ENCODE measurements around the gene RTP2.

Gene RTP2

GRCh38 chr3:187719628-187720336, 17.4 kb upstream of the RTP2 start:
- TF ChIP-seq EGR1 (IDR thresholded peaks at IDR 0.05) = no peak
- peak; percentile 59 for TF ChIP-seq MAX (IDR thresholded peaks at IDR 0.05)

- TF ChIP-seq ZBTB7A (IDR thresholded peaks at IDR 0.05; ENCODE audit: low read depth) (no peak), EP300 (IDR thresholded peaks at IDR 0.05; ENCODE audit: borderline replicate concordance) (no peak), RAD21 (IDR thresholded peaks at IDR 0.05; ENCODE audit: low read depth) (no peak), REST (IDR thresholded peaks at IDR 0.05; ENCODE audit: low read depth) (no peak), FOXM1 (IDR thresholded peaks at IDR 0.05; ENCODE audit: borderline replicate concordance, low read depth) (no peak), EGR1 (IDR thresholded peaks at IDR 0.05) (no peak), TAF1 (IDR thresholded peaks at IDR 0.05; ENCODE audit: low read depth) (no peak), USF1 (IDR thresholded peaks at IDR 0.05) (no peak), TEAD4 (IDR thresholded peaks at IDR 0.05) (no peak), NFIC (IDR thresholded peaks at IDR 0.05) (no peak), MAX (IDR thresholded peaks at IDR 0.05) (no peak), CREB1 (IDR thresholded peaks at IDR 0.05; ENCODE audit: low read depth) (no peak), TCF12 (IDR thresholded peaks at IDR 0.05; ENCODE audit: low read depth) (no peak)
Measured at GRCh38 chr3:187718802-187719201, 16.4 kb upstream of the RTP2 start.

GRCh38 chr3:187717572-187717971, 15.2 kb upstream of the RTP2 start:
- TF ChIP-seq MAX (IDR thresholded peaks at IDR 0.05) (no peak), TCF12 (IDR thresholded peaks at IDR 0.05; ENCODE audit: low read depth) (no peak), EP300 (IDR thresholded peaks at IDR 0.05; ENCODE audit: borderline replicate concordance) (no peak), CREB1 (IDR thresholded peaks at IDR 0.05; ENCODE audit: low read depth) (no peak), TAF1 (IDR thresholded peaks at IDR 0.05; ENCODE audit: low read depth) (no peak), EGR1 (IDR thresholded peaks at IDR 0.05) (no peak), ZBTB7A (IDR thresholded peaks at IDR 0.05; ENCODE audit: low read depth) (no peak), CEBPB (IDR thresholded peaks at IDR 0.05) (no peak), FOXM1 (IDR thresholded peaks at IDR 0.05; ENCODE audit: borderline replicate concordance, low read depth) (no peak)

GRCh38 chr3:187714404-187714979, 12.1 kb upstream of the RTP2 start:
- peak; percentile 98 for TF ChIP-seq RAD21 (IDR thresholded peaks at IDR 0.05; ENCODE audit: low read depth)
- no peak for TF ChIP-seq TCF12 (IDR thresholded peaks at IDR 0.05; ENCODE audit: low read depth)

GRCh38 chr3:187713504-187713903, 11.1 kb upstream of the RTP2 start:
- TF ChIP-seq NFIC (IDR thresholded peaks at IDR 0.05) = no peak
- no peak for TF ChIP-seq CEBPB (IDR thresholded peaks at IDR 0.05)
- TF ChIP-seq MAX (IDR thresholded peaks at IDR 0.05) = no peak
- no peak for TF ChIP-seq REST (IDR thresholded peaks at IDR 0.05; ENCODE audit: low read depth)

GRCh38 chr3:187709155-187709554, 6.8 kb upstream of the RTP2 start:
- TF ChIP-seq REST (IDR thresholded peaks at IDR 0.05; ENCODE audit: low read depth) (no peak), EGR1 (IDR thresholded peaks at IDR 0.05) (no peak), TCF12 (IDR thresholded peaks at IDR 0.05; ENCODE audit: low read depth) (no peak), NFIC (IDR thresholded peaks at IDR 0.05) (no peak), MAX (IDR thresholded peaks at IDR 0.05) (no peak), USF1 (IDR thresholded peaks at IDR 0.05) (no peak), EP300 (IDR thresholded peaks at IDR 0.05; ENCODE audit: borderline replicate concordance) (no peak), CREB1 (IDR thresholded peaks at IDR 0.05; ENCODE audit: low read depth) (no peak), ZBTB7A (IDR thresholded peaks at IDR 0.05; ENCODE audit: low read depth) (no peak), TAF1 (IDR thresholded peaks at IDR 0.05; ENCODE audit: low read depth) (no peak), YY1 (IDR thresholded peaks at IDR 0.05; ENCODE audit: low read depth) (no peak), CEBPB (IDR thresholded peaks at IDR 0.05) (no peak), TEAD4 (IDR thresholded peaks at IDR 0.05) (no peak), FOXM1 (IDR thresholded peaks at IDR 0.05; ENCODE audit: borderline replicate concordance, low read depth) (no peak), RAD21 (IDR thresholded peaks at IDR 0.05; ENCODE audit: low read depth) (no peak)

Data from Ishikawa (cell line).